Measurements from ENCODE around the gene RASA3. TPM values are rescaled to one million over a fixed set of nuclear protein-coding genes. Genes with fewer than 3 reads are reported as not detected.

Gene RASA3
- total RNA-seq, 4 donors from 2014 or later: 4.4 to 15.6 (median 8.5) TPM

- intact Hi-C loops (cut with DNase I; ENCODE audit: low total_unique reads) (no loop called here), in situ Hi-C loops (cut with MboI; ENCODE audit: low pct_ligation_motif_present in 1 of 4, low pct_unique_long_range_greater_than_20kb in 1 of 4, low sequenced_read_pairs in 3 of 4) (no loop called here)
- Histone ChIP-seq H3K27me3 (no peaks in the 10 kb centered on the region), H3K27ac (no peak overlapping the region), H3K4me1 (peaks cover 0 to 4% (median 0%) of the 10 kb centered on the region in 4 donors), H3K36me3 (peaks cover 0 to 6% (median 0%) of the 10 kb centered on the region in 4 donors), H3K9me3 (no peaks in the 10 kb centered on the region), H3K4me3 (no peak overlapping the region)
- DNase-seq: no peak
- 92 to 97% methylated on average over 10 to 33 of the region's 37 CpGs for whole genome bisulfite sequencing, 2 donors (ENCODE audit: low coverage in 1 of 2)
- no peak for TF ChIP-seq EP300 (IDR thresholded peaks at IDR 0.05; ENCODE audit: low read depth)
Measured at GRCh38 chr13:114010401-114011101, 121.9 kb downstream of the RASA3 start.

DNA sequence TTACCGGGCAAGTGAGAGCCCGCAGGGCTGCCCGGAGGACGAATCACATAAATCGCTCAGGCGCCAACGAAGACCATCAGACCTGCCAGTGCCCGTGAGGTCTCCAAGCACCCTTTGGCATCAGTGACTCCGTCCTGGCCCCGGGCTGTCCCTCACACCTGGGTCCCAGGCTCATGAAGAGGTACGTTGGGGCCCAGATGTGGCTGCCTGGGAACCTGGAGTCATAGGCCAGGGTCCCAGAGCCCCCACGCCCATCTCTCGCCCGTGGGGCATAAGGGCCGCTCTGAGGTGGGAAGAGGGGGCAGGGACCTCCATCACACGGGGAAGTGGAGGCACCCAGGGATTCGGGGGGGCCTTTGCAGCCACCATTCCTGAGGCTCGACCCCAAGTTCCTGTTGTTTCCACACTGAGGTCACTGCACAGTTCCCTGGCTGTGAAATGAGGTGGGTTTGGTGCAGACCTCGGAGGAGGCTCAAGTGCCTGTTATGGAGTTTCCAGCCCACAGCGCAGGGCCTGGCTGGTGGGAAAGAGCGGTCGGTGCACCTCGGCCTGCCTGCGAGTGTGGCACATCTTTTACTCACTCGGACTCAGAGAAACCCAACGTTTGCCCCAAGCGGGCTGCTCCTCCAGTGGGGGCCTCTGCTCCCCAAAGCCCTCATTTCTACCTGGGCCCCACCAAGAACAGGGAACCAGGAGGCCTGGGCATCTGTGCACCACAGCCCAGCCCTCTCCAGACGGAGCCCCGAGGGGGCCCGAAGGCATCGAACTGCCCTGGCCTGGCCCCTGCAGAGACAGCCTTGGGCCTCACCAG is 122.6 kb downstream of the RASA3 start:
- Histone ChIP-seq H3K27me3 (no peaks in the 10 kb centered on the region), H3K36me3 (peaks cover 0 to 6% (median 0%) of the 10 kb centered on the region in 4 donors), H3K4me1 (no peaks in the 10 kb centered on the region), H3K9me3 (no peaks in the 10 kb centered on the region), H3K4me3 (no peak overlapping the region), H3K27ac (no peak overlapping the region)
- intact Hi-C loops (cut with DNase I; ENCODE audit: low total_unique reads): no loop called here
- no peak for TF ChIP-seq POLR2AphosphoS5 (IDR thresholded peaks at IDR 0.05)
- DNase-seq: no peak
- in situ Hi-C loops (cut with MboI; ENCODE audit: low pct_ligation_motif_present in 1 of 4, low pct_unique_long_range_greater_than_20kb in 1 of 4, low sequenced_read_pairs in 3 of 4): no loop called here
- 92% methylated on average over 31 of the region's 31 CpGs; no CpG with 5 or more reads in 1 of the 2 donors for whole genome bisulfite sequencing, 2 donors (ENCODE audit: low coverage in 1 of 2)

GRCh38 chr13:114008964-114009589 is 123.3 kb downstream of the RASA3 start:
- in situ Hi-C loops (cut with MboI; ENCODE audit: low pct_ligation_motif_present in 1 of 4, low pct_unique_long_range_greater_than_20kb in 1 of 4, low sequenced_read_pairs in 3 of 4) (no loop called here), intact Hi-C loops (cut with DNase I; ENCODE audit: low total_unique reads) (no loop called here)
- Histone ChIP-seq H3K27ac (no peak overlapping the region), H3K9me3 (no peaks in the 10 kb centered on the region), H3K4me3 (no peak overlapping the region), H3K27me3 (no peaks in the 10 kb centered on the region), H3K4me1 (no peaks in the 10 kb centered on the region), H3K36me3 (peaks cover 0 to 6% (median 0%) of the 10 kb centered on the region in 4 donors)
- 92 to 96% methylated on average over 11 to 31 of the region's 33 CpGs for WGBS, 2 donors (ENCODE audit: low coverage in 1 of 2)
- DNase-seq: no peak
- no peak for TF ChIP-seq POLR2AphosphoS5 (IDR thresholded peaks at IDR 0.05)
- TF ChIP-seq, protein P1, sequence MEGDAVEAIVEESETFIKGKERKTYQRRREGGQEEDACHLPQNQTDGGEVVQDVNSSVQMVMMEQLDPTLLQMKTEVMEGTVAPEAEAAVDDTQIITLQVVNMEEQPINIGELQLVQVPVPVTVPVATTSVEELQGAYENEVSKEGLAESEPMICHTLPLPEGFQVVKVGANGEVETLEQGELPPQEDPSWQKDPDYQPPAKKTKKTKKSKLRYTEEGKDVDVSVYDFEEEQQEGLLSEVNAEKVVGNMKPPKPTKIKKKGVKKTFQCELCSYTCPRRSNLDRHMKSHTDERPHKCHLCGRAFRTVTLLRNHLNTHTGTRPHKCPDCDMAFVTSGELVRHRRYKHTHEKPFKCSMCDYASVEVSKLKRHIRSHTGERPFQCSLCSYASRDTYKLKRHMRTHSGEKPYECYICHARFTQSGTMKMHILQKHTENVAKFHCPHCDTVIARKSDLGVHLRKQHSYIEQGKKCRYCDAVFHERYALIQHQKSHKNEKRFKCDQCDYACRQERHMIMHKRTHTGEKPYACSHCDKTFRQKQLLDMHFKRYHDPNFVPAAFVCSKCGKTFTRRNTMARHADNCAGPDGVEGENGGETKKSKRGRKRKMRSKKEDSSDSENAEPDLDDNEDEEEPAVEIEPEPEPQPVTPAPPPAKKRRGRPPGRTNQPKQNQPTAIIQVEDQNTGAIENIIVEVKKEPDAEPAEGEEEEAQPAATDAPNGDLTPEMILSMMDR (IDR thresholded peaks at IDR 0.05): no peak
- TF ChIP-seq POLR2A (IDR thresholded peaks at IDR 0.05): no peak
- no peak for TF ChIP-seq EP300 (IDR thresholded peaks at IDR 0.05; ENCODE audit: low read depth)

- Histone ChIP-seq H3K27ac (no peak overlapping the region), H3K4me3 (no peak overlapping the region), H3K36me3 (peaks cover 0 to 6% (median 0%) of the 10 kb centered on the region in 4 donors), H3K4me1 (no peaks in the 10 kb centered on the region), H3K27me3 (no peaks in the 10 kb centered on the region), H3K9me3 (no peaks in the 10 kb centered on the region)
- WGBS, 2 donors (ENCODE audit: low coverage in 1 of 2): 91% methylated on average over 12 of the region's 12 CpGs; no CpG with 5 or more reads in 1 of the 2 donors
- TF ChIP-seq EP300 (IDR thresholded peaks at IDR 0.05; ENCODE audit: low read depth) (no peak), POLR2A (IDR thresholded peaks at IDR 0.05) (no peak), POLR2AphosphoS5 (IDR thresholded peaks at IDR 0.05) (no peak)
- TF ChIP-seq, protein P1 (IDR thresholded peaks at IDR 0.05): no peak
- in situ Hi-C loops (cut with MboI; ENCODE audit: low pct_ligation_motif_present in 1 of 4, low pct_unique_long_range_greater_than_20kb in 1 of 4, low sequenced_read_pairs in 3 of 4): no loop called here
- intact Hi-C loops (cut with DNase I; ENCODE audit: low total_unique reads): no loop called here
- DNase-seq: no peak
Measured at GRCh38 chr13:114007566-114007965, 124.9 kb downstream of the RASA3 start.

All from transverse colon (tissue), 4 donors.